Peyer's patch (tissue), 4 donors: Measurements from ENCODE around the gene NEK7.

Experiments used
- CTCF ChIP-seq, 6 experiments: fragments of 450-650 bp in 4 of 6; fragments of 200-600 bp in 2 of 6; sonication (generic) in 1 of 6; IDR thresholded peaks; one replicate each; pipeline ENCODE4 v1.5.1; 2017 to 2019; ENCODE audit warnings: antibody characterized with exemption in 6 of 6, mild to moderate bottlenecking in 3 of 6, moderate library complexity in 1 of 6
- POLR2A ChIP-seq, 2 donors: fragments of 450-650 bp; IDR thresholded peaks; one replicate each; pipeline ENCODE4 v1.5.1; 2017; ENCODE audit warnings: antibody characterized with exemption in 2 of 2, mild to moderate bottlenecking in 2 of 2, moderate library complexity in 2 of 2

GRCh38 chr1:198168227-198168626, 11.4 kb downstream of the NEK7 start:
- TF ChIP-seq CTCF (IDR thresholded peaks at IDR 0.05), result no peak
- TF ChIP-seq POLR2A (IDR thresholded peaks at IDR 0.05), result no peak
